Measurements from ENCODE around the gene NUDT17. TPM values are rescaled to one million over a fixed set of nuclear protein-coding genes. Genes with fewer than 3 reads are reported as not detected.
"Not testable (repeated sequence)": the region's sequence is repeated elsewhere in the genome, so short reads cannot be mapped to it uniquely, and the experiment has no call there.

Gene NUDT17, protein sequence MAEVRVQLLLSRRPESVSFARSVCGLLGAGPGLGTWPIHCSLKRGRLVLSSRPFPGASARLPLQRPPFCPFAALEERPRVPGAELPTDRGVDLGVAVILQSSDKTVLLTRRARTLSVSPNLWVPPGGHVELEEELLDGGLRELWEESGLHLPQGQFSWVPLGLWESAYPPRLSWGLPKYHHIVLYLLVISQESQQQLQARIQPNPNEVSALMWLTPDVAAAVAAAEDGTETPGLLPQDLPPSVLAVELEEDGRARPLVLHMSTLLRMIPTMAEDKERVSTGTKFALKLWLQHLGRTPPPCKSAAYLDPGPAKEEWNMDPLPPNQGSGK
- 1 to 10 TPM; 3.7 to 4.0 TPM for total RNA-seq

DNA sequence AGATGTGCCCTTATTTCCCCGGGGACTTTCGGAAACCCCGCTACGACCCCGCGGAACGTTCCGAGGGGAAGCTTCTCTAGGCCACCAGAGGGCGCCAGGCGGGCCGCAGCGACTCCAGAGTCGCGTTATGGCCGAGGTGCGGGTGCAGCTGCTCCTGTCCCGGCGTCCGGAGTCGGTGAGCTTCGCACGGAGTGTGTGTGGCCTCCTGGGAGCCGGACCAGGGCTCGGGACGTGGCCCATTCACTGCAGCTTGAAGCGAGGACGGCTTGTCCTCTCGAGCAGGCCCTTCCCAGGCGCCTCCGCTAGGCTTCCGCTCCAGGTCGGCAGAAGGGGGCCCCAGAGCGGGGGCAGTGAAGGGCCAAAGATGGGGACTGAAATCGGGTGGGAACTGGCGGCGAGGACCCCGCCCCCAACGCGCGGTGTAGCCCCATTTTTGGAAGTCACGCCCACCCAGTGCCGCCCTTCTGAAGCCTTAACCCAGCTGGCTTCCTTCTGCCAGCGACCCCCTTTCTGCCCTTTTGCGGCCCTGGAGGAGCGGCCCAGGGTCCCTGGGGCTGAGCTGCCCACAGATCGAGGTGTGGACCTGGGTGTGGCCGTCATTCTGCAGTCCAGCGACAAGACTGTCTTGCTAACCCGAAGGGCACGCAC is at the start of gene NUDT17:
TSS of gene NUDT17 (plus strand) at position 117 of the 648 bp plus-strand sequence. CDS start at position 128, 11 bp downstream.
- ChIA-PET POLR2A (interaction anchor here (0.6 to 4.5 kb wide), 8 partner anchors 14 to 190 kb away, joined by 3 to 21 read pairs (median 4); partner anchors contain the start of genes ANKRD34A, PIAS3, POLR3C and POLR3GL), CTCF (interaction anchor here (0.6 to 7.2 kb wide), 42 partner anchors 11 to 203 kb away, joined by 3 to 168 read pairs (median 6); partner anchors contain the start of genes ANKRD34A, ANKRD35, ITGA10 and LIX1L)
- intact Hi-C loops (cut with DNase I, micrococcal nuclease) = loop anchor here (1.0 to 5.0 kb wide), 8 partner anchors 14 to 168 kb away; partner anchors contain the start of genes ITGA10 (in 2 of the 2), ANKRD35 (in 1 of the 2) and PIAS3 (in 1 of the 2)
- Mint-ChIP-seq H3K27ac (no peak within 1 kb of the TSS), H3K36me3 (ENCODE audit: low read depth) (peaks cover 20% of the 10 kb centered on the region), H3K27me3 (no peaks in the 10 kb centered on the region), H3K4me1 (peaks cover 7% of the 10 kb centered on the region), H3K9me3 (ENCODE audit: low read depth) (no peaks in the 10 kb centered on the region), H3K4me3 (no peak within 1 kb of the TSS)
- DNase-seq = peak; percentile 89
- peak; percentile 75 for ATAC-seq

DNA sequence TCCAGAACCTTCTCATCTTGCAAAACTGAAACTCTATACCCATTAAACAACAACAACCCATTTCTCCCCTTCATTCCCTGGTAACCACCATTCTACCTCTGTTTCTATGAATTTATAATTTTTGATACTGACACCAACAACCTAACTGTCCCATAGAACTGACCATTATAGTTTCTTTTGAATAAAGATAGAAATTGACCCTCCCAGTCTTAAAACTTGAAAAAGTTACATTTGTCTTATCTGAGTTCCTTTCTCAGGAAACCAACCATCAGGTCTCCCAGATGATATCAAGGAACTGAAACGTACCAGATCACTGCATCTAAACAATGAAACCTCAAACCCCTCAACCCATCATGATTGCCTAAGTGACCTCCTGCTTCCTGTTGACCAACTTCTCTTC is 48.7 kb upstream of the NUDT17 start:
- ATAC-seq (no peak), DNase-seq (no peak)
- Mint-ChIP-seq H3K4me1 (peaks cover 16% of the 10 kb centered on the region), H3K36me3 (ENCODE audit: low read depth) (peaks cover 52% of the 10 kb centered on the region), H3K9me3 (ENCODE audit: low read depth) (peaks cover 18% of the 10 kb centered on the region), H3K4me3 (no peak overlapping the region), H3K27me3 (no peaks in the 10 kb centered on the region), H3K27ac (no peak overlapping the region)
- ChIA-PET CTCF (interaction anchor here (1.0 kb wide), 1 partner anchor 39 kb away, joined by 3 read pairs; no protein-coding TSS in a partner anchor), POLR2A (no interaction called here)
- intact Hi-C loops (cut with DNase I, micrococcal nuclease) = loop anchor here in 1 of 2 experiments (10.0 kb wide), 1 partner anchor 62 kb away; no protein-coding TSS in a partner anchor

DNA sequence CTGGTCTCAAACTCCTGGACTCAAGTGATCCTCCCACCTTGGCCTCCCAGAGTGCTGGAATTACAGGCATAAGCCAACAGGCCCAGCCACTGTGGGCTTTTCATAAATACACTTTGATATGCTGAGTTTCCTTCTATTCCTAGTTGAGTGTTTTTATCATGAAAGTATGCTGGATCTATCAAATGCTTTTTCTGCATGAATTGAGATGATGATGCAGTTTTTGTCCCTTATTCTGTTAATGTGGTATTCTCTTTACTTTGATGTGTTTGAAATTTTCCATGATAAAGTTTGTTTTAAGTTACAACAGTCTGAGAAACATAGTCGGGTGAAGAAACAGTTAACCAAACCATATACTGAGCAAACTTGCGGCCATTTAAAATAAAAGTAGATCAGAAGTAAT is 45.6 kb upstream of the NUDT17 start:
- ATAC-seq = no peak
- no peak for DNase-seq
- ChIA-PET CTCF (interaction anchor here (1.6 kb wide), 1 partner anchor 46 kb away, joined by 4 read pairs; the partner anchor contains the start of gene NUDT17), POLR2A (no interaction called here)
- Mint-ChIP-seq H3K27me3 (no peaks in the 10 kb centered on the region), H3K27ac (no peak overlapping the region), H3K36me3 (ENCODE audit: low read depth) (peaks cover 42% of the 10 kb centered on the region), H3K4me3 (no peak overlapping the region), H3K4me1 (peaks cover 27% of the 10 kb centered on the region), H3K9me3 (ENCODE audit: low read depth) (peaks cover 18% of the 10 kb centered on the region)
- intact Hi-C loops (cut with DNase I, micrococcal nuclease) = loop anchor here in 1 of 2 experiments (10.0 kb wide), 1 partner anchor 65 kb away; no protein-coding TSS in a partner anchor

DNA sequence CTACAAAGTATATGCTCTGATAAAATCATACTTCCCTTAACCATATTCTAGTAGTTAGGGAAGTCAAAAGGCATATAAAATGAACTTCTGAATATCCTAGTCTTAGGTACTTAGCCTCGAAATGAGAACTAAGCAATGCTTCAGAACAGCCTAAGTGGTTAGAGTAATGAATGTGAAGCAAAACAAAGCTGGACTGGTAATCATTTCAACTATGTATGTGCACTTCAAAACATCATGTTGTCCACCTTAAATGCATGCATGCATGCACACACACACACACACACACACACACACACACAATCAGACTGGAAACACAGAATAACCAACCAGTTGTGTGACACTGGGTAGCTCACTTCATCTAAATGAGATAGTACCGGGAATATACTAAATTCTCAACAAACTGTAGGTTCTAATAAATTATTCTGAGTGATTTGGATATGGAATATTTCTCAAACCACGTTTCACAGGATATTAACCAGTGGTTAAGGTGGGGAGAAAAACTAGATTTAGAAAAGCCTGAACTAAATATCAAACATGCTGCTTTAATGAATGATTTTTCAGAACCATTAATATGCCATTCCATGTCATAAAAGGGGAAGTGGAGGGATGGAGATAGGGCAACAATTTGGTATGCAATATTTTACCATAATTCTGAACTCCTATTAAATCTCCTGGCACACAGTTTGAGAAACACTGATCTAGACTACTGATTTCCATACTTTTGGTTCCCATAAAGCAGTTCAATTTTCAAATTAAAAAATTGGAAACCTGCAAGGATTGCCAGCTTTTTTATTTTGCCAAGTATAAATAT is 41.0 kb upstream of the NUDT17 start:
- Mint-ChIP-seq H3K4me1 (peaks cover 37% of the 10 kb centered on the region), H3K36me3 (ENCODE audit: low read depth) (peaks cover 15% of the 10 kb centered on the region), H3K9me3 (ENCODE audit: low read depth) (no peaks in the 10 kb centered on the region), H3K27me3 (no peaks in the 10 kb centered on the region), H3K27ac (no peak overlapping the region), H3K4me3 (no peak overlapping the region)
- ChIA-PET POLR2A (no interaction called here), CTCF (interaction anchor here (2.1 kb wide), 1 partner anchor 41 kb away, joined by 9 read pairs; the partner anchor contains the start of gene NUDT17)
- ATAC-seq (no peak), DNase-seq (no peak)
- intact Hi-C loops (cut with DNase I, micrococcal nuclease) = no loop called here

DNA sequence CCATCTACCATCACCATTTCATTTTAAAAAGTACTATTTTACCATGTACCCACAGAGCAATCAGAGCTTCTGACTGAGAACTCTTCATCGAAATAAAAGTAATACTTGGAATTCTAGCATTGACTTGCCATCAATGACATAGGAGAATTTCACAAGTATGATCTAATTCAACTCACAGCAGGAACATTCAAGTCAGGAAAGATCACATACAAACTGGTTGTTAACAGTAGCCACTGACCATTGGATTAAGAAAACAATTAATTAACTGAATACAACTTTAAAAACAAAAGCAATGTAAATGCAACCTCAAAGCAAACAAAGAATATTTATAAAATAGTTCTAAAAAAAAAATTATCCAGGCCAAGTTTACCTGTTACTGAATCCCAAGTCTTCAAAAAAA is 40.4 kb upstream of the NUDT17 start:
- DNase-seq = no peak
- Mint-ChIP-seq H3K27me3 (no peaks in the 10 kb centered on the region), H3K4me3 (no peak overlapping the region), H3K4me1 (peaks cover 37% of the 10 kb centered on the region), H3K27ac (no peak overlapping the region), H3K9me3 (ENCODE audit: low read depth) (no peaks in the 10 kb centered on the region), H3K36me3 (ENCODE audit: low read depth) (peaks cover 10% of the 10 kb centered on the region)
- intact Hi-C loops (cut with DNase I, micrococcal nuclease) = no loop called here
- ChIA-PET POLR2A (no interaction called here), CTCF (interaction anchor here (2.1 kb wide), 1 partner anchor 41 kb away, joined by 9 read pairs; the partner anchor contains the start of gene NUDT17)
- ATAC-seq = no peak

DNA sequence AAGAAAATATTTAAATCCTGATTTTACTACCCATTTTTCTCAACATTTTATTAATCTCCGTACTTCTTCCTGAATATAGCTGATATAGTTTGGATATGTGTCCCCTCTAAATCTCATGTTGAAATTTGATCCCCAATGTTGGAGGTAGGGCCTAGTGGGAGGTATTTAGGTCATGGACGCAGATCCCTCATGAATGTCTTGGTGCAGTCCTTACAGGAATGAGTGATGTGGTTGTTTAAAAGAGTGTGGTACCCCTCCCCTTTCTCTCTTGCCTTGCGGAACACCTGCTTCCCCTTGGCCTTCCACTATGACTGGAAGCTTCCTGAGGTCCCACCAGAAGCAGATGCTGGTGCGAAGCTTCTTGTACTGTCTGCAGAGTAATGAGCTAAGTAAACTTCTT is 39.0 kb upstream of the NUDT17 start:
- H3K4me1 Mint-ChIP-seq = peaks cover 31% of the 10 kb centered on the region
- no peak for DNase-seq
- no peak overlapping the region for H3K4me3 Mint-ChIP-seq
- no peak for ATAC-seq
- H3K9me3 Mint-ChIP-seq (ENCODE audit: low read depth) = no peaks in the 10 kb centered on the region
- peaks cover 5% of the 10 kb centered on the region for H3K36me3 Mint-ChIP-seq (ENCODE audit: low read depth)
- no peaks in the 10 kb centered on the region for H3K27me3 Mint-ChIP-seq
- ChIA-PET CTCF (interaction anchor here (2.1 kb wide), 1 partner anchor 39 kb away, joined by 9 read pairs; the partner anchor contains the start of gene NUDT17), POLR2A (interaction anchor here (0.7 kb wide), 1 partner anchor 48 kb away, joined by 3 read pairs; no protein-coding TSS in a partner anchor)
- no peak overlapping the region for H3K27ac Mint-ChIP-seq
- intact Hi-C loops (cut with DNase I, micrococcal nuclease) = no loop called here

DNA sequence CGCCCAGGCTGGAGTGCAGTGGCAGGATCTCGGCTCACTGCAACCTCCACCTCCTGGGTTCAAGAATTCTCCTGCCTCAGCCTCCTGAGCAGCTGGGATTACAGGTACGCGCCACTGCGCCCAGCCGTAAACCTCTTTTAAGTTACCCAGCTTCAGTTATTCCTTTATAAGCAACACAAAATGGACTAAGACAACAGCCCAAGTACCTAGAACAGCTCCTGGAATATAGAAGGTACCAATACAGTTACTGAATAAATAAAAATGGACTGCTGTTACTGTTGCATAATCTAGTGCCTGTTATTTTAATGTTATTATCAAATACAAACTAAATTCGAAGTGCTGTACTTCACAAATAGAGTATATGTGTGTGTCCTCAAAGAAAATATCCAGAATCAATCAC is 38.6 kb upstream of the NUDT17 start:
- ATAC-seq (no peak), DNase-seq (no peak)
- Mint-ChIP-seq H3K36me3 (ENCODE audit: low read depth) (peaks cover 3% of the 10 kb centered on the region), H3K9me3 (ENCODE audit: low read depth) (no peaks in the 10 kb centered on the region), H3K4me3 (no peak overlapping the region), H3K4me1 (peaks cover 31% of the 10 kb centered on the region), H3K27me3 (no peaks in the 10 kb centered on the region), H3K27ac (no peak overlapping the region)
- ChIA-PET CTCF (no interaction called here), POLR2A (no interaction called here)
- intact Hi-C loops (cut with DNase I, micrococcal nuclease) = no loop called here

DNA sequence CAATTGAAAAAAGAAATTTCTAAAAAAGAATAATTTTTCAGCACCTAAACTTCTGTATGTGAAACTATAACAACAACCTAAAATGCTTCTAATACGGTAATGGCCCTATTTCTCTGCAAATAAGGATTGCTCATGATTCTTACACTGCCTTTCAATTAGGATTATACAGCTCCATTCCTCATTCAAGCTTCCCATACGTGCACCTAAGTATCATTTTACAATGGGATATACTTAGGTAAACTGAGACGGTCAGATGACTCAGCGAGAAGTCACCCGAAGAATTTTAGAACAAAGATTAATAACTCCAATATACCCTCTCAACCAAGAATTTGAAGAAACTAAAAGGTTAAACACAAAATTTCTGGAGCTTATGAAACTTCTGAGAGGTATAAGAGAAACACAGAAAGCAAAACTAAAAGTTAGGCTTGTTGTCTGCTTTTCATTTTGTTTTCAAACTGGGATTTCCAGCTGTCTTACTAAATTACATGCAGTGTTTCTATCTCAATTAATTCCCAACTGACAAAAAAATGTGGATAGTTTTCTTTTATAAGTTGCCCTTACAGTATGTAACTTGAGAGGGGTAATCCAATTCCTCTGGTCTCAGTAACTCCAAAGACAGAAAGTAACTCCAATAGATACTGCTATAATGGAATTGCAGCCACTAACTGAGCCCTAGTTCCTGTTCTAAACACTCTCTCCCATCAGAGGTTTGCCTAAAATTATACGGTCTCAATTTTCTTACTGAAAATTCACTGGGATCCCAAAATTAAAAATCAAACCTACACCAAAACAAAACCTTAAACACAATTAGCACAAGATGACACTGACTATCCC is 32.2 kb upstream of the NUDT17 start:
- intact Hi-C loops (cut with DNase I, micrococcal nuclease); DNase-seq; H3K27ac Mint-ChIP-seq; H3K36me3 Mint-ChIP-seq (ENCODE audit: low read depth); CTCF ChIA-PET; H3K27me3 Mint-ChIP-seq; POLR2A ChIA-PET; H3K9me3 Mint-ChIP-seq (ENCODE audit: low read depth); H3K4me3 Mint-ChIP-seq; ATAC-seq: not testable (repeated sequence)
- H3K4me1 Mint-ChIP-seq = peaks cover 13% of the 10 kb centered on the region

DNA sequence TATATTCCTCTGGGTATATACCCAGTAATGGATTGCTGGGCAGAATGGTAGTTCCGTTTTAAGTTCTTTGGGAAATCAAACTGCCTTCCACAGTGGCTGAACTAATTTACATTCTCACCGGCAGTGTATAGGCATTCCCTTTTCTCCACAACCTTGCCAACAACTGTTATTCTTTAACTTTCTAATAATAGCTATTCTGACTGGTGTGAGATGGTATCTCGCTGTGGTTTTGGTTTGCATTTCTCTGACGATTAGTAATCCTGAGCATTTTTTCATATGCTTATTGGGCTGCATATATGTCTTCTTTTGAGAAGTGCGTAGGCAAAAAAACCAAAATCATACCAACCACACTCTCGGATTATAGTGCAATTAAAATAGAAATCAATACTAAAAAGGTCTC is 27.3 kb upstream of the NUDT17 start:
- intact Hi-C loops (cut with DNase I, micrococcal nuclease); POLR2A ChIA-PET; DNase-seq; CTCF ChIA-PET; H3K27me3 Mint-ChIP-seq; H3K9me3 Mint-ChIP-seq (ENCODE audit: low read depth); H3K27ac Mint-ChIP-seq; H3K36me3 Mint-ChIP-seq (ENCODE audit: low read depth); H3K4me3 Mint-ChIP-seq: not testable (repeated sequence)
- peaks cover 20% of the 10 kb centered on the region for H3K4me1 Mint-ChIP-seq
- ATAC-seq = peak; percentile 57

DNA sequence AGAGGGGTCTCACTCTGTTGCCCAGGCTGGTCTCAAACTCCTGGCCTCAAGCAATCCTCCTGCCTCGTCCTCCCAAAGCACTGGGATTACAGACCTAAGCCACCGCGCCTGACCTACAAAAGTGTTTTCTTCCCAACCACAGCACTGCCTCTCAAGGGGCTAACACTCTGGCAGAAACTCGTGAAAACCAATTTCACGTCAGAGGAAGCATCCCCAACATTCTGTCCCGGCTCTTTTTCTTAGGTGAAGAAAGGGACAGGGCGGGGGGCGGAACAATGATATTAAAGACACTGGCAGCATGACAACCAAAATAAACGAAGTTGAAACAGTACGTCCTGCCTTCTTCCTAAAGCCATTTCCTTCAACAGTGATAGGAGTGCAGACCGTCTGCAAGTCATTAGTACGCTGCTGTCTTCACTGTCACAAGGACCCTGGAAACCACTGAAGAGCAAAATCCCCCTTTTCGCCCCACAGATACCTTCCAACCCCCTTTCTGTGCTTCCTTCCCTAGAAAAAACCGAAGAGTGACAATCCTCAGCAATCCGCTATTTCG is 22.6 kb upstream of the NUDT17 start:
- Mint-ChIP-seq H3K36me3 (ENCODE audit: low read depth) (peaks cover 22% of the 10 kb centered on the region), H3K4me1 (peaks cover 37% of the 10 kb centered on the region), H3K4me3 (peak overlapping the region; percentile 97)
- POLR2A ChIA-PET; CTCF ChIA-PET; H3K27ac Mint-ChIP-seq; H3K27me3 Mint-ChIP-seq; ATAC-seq; DNase-seq; H3K9me3 Mint-ChIP-seq (ENCODE audit: low read depth): not testable (repeated sequence)
- intact Hi-C loops (cut with DNase I, micrococcal nuclease) = loop anchor here in 1 of 2 experiments (10.0 kb wide), 1 partner anchor 78 kb away; no protein-coding TSS in a partner anchor
